ENCODE data around the gene PRKACB. TPM values are rescaled to one million over a fixed set of nuclear protein-coding genes. Genes with fewer than 3 reads are reported as not detected.

Gene PRKACB
- total RNA-seq, 1 experiment from 2014 or later, result 135 TPM

DNA sequence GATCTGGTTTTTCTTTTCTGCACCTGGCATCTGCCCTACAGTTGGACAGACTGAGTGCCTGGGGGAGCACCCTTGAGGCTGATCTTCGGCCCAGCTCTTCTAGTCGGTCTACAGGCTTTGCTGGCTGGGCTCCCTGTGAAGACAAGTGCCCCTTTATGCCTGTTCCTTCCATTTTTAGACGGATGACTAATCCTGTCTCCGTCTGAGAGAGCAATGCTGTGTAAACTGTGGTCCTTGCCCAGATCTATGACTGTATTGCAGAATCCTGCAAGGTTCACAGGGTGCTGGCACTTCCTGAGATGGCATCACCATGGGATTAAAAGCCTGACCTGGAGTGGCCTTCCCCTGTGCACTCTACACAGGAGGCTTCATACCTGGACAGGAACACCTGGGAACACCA is 109.8 kb downstream of the PRKACB start (continued):
- TF ChIP-seq, protein P1, sequence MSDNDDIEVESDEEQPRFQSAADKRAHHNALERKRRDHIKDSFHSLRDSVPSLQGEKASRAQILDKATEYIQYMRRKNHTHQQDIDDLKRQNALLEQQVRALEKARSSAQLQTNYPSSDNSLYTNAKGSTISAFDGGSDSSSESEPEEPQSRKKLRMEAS (IDR thresholded peaks at IDR 0.05), result peak; percentile 86
- peak; percentile 93 for TF ChIP-seq SIN3A (IDR thresholded peaks at IDR 0.05; ENCODE audit: low read depth)
- TF ChIP-seq EZH2 (IDR thresholded peaks at IDR 0.05), result no peak
- TF ChIP-seq JUND (IDR thresholded peaks at IDR 0.05), result peak; percentile 99
- no peak for TF ChIP-seq ZNF274 (IDR thresholded peaks at IDR 0.05; ENCODE audit: low read depth, low read length)
- TF ChIP-seq CEBPB (IDR thresholded peaks at IDR 0.05; ENCODE audit: low read depth), result peak; percentile 98
- peak; percentile 62 for TF ChIP-seq RAD21 (IDR thresholded peaks at IDR 0.05; ENCODE audit: low read depth)
- peak; percentile 83 for TF ChIP-seq SRF (IDR thresholded peaks at IDR 0.05; ENCODE audit: low read depth)
- peak; percentile 99 for TF ChIP-seq SP1 (IDR thresholded peaks at IDR 0.05; ENCODE audit: low read depth)
- no peak for TF ChIP-seq POLR2A (IDR thresholded peaks at IDR 0.05; ENCODE audit: borderline replicate concordance, extremely low read depth, insufficient read depth, insufficient read length)
- TF ChIP-seq, protein P2, sequence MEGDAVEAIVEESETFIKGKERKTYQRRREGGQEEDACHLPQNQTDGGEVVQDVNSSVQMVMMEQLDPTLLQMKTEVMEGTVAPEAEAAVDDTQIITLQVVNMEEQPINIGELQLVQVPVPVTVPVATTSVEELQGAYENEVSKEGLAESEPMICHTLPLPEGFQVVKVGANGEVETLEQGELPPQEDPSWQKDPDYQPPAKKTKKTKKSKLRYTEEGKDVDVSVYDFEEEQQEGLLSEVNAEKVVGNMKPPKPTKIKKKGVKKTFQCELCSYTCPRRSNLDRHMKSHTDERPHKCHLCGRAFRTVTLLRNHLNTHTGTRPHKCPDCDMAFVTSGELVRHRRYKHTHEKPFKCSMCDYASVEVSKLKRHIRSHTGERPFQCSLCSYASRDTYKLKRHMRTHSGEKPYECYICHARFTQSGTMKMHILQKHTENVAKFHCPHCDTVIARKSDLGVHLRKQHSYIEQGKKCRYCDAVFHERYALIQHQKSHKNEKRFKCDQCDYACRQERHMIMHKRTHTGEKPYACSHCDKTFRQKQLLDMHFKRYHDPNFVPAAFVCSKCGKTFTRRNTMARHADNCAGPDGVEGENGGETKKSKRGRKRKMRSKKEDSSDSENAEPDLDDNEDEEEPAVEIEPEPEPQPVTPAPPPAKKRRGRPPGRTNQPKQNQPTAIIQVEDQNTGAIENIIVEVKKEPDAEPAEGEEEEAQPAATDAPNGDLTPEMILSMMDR (IDR thresholded peaks at IDR 0.05 in 2 of 3, conservative IDR thresholded peaks at IDR 0.05 in 1 of 3; ENCODE audit: borderline replicate concordance in 1 of 3, insufficient read depth in 1 of 3, low read depth in 2 of 3, low read length in 2 of 3), result no peak
- TF ChIP-seq EGR1 (IDR thresholded peaks at IDR 0.05; ENCODE audit: low read depth), result no peak
- peak; percentile 81 for TF ChIP-seq YY1 (IDR thresholded peaks at IDR 0.05; ENCODE audit: extremely low read depth, insufficient replicate concordance, low read depth, low read length)
- TF ChIP-seq EZH2phosphoT487 (IDR thresholded peaks at IDR 0.05; ENCODE audit: borderline replicate concordance), result no peak
- TF ChIP-seq ZFX (IDR thresholded peaks at IDR 0.05), result no peak
- TF ChIP-seq CBX3 (IDR thresholded peaks at IDR 0.05; ENCODE audit: low read depth), result peak; percentile 99
- peak; percentile 93 for TF ChIP-seq TCF7L2 (IDR thresholded peaks at IDR 0.05; ENCODE audit: borderline replicate concordance, extremely low read depth, insufficient read depth, insufficient read length)
- peak; percentile 76 for TF ChIP-seq POLR2AphosphoS5 (IDR thresholded peaks at IDR 0.05; ENCODE audit: low read depth, low read length)

Data from HCT116 (cell line).